Measurements from ENCODE around the gene DCP2.

Gene DCP2

GRCh38 chr5:113022661-113023060, 46.1 kb downstream of the DCP2 start:
- no peak for DNase-seq (ENCODE audit: low spot score)

GRCh38 chr5:113024076-113024697, 47.6 kb downstream of the DCP2 start:
- DNase-seq (ENCODE audit: low spot score), result no peak

DNA sequence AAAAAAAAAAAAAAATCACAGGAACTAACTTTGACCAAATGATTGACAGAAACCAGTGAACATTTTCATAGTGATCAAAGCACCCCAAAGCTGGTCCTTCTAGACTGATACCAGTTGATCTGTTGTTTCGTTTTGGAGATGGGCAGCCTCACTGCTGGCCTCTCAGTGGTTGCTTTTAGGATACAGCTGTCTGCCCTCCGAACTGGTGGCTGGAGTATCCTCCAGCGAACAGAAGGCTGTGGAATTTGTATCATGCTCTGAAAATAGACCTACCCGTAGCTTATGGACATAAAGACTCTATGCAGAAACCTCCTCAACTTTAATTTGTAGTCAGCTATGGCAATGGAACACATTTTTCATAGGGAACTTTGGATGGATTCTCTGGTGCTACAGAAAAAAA, 49.0 kb downstream of the DCP2 start:
- DNase-seq (ENCODE audit: low spot score), result no peak

DNA sequence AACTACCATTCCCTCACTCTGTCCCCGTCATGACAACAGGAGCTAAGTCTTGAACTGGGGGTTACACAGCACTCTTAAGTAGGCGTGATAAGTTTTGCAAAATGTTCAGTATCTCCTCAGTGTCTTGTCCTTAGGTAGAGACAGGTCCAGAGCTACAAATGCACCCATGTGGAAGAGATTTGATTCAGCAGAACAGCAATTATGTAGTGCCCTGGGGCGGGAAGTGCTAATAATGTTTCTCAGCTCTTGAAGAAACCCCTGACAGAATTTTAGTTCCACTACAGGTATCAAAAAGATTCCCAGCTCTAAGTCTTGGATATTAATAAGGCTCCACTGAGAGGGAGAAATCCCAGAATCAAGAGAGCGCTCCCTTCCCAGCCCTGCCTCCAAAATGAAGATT, 49.6 kb downstream of the DCP2 start:
- no peak for DNase-seq (ENCODE audit: low spot score)

DNA sequence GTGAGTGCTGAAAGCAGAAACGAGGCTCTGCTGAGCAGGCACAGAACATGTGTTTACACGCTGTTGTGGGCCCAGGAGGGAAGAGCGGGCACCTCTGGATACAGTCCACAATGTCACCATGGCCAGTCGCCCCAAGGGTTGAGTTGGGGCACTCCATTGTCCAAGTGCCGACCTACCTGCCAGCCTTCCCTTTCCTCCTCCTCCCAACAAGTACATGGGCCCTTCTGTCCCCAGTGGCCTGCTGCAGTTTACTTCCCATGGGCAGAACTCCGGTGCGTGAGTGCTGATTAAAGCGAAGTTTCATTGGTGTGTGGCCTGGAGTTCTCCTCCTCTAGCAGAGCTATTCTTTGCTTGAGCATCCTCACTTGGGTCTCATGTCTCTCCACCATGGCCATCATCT, 50.4 kb downstream of the DCP2 start:
- DNase-seq (ENCODE audit: low spot score), result no peak

- no peak for DNase-seq (ENCODE audit: low spot score)
These were observed 50.8 kb downstream of the DCP2 start for GRCh38 chr5:113027431-113027830.

GRCh38 chr5:113029614-113030013, 53.0 kb downstream of the DCP2 start:
- no peak for DNase-seq (ENCODE audit: low spot score)

DNA sequence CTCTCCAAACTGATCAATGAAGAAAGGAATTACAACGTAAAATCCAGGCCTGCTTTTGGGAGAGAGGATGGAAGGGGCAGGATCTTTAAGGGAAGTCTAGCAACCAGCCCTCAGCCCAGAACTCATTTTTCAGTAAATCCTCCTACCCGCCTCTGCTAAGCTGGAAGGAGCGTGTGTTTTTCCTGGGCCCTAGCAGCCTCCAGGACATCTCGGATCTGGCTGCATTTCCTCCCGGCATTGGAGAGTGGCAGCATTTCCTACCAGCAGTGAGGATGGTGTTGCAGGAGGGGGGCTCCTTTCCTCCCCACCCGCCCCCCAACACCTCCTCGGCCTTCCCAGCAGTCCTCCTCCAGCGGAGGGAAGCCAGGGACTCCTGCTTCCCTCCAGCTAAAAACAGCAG, 54.5 kb downstream of the DCP2 start:
- DNase-seq (ENCODE audit: low spot score), result no peak

DNA sequence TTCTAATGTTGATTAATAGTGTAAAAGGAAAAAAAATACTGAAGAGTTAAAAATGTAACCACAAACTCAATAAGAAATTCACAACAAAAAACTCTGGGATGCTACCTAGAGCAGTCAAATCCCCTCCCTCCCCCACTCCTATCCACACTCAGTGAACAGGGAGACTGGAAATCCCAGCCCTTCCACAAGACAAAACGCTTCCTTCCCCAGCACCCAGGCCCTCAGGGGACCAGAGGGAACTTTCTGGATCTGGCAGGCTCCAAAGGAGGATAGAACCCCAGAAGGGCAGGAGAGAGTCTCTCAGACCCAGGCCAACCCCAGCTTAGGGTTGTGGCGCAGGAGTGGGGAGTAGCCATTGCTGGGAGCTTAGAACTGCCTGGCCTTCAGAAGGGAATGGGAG, 55.0 kb downstream of the DCP2 start:
- no peak for DNase-seq (ENCODE audit: low spot score)

DNA sequence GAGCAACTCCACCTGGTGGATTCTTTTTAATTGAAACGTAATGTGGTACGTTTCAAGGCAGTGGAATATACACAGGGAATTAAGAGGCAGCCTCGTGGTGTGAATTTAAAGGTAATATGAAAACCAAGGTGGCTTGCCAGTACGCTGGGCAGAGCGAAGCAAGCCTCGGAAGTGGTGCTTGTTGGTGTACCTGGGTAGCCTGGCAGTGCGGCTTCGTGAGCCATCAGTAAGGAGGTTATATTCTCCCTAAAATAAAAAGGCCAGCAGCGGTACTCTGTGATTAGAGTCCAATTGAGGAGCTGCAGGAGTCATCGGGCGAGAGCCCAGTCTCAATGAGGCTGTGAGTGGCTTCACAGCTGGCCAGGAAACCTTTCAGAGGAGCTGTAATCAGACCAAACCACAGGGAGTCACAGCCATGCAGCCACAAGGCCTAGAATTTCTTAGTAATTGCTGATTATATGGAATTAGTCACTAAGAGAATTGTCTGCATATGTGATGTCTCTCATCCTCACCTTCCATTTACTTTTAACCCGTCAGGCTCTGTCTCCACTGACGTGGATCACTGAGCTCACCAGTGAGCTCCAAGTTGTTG, 57.7 kb downstream of the DCP2 start:
- no peak for DNase-seq (ENCODE audit: low spot score)

- no peak for DNase-seq (ENCODE audit: low spot score)
These were observed 58.5 kb downstream of the DCP2 start for GRCh38 chr5:113035096-113035495.

GRCh38 chr5:113036321-113036720, 59.7 kb downstream of the DCP2 start:
- no peak for DNase-seq (ENCODE audit: low spot score)

- DNase-seq (ENCODE audit: low spot score), result no peak
These were observed 60.2 kb downstream of the DCP2 start for GRCh38 chr5:113036826-113037225.

DNA sequence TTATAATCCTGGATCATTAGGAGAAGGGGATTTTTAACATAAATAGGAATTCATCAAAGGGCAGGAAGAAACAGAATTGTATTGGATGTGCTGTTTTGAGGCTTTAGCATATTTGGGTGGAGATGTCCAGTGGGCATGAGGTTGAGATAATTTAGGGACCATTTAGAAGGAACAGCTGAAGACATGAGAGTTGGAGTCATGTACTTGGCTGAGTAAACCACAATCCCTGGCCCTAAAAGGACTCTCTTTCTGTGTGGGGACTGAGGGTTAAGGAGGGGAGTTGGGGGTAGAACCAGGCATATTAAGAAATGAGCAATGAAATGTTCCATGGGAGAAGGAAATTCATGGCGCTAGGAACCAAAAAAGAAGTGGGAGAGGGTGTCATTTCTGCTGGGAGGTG, 61.5 kb downstream of the DCP2 start:
- DNase-seq (ENCODE audit: low spot score), result no peak

DNA sequence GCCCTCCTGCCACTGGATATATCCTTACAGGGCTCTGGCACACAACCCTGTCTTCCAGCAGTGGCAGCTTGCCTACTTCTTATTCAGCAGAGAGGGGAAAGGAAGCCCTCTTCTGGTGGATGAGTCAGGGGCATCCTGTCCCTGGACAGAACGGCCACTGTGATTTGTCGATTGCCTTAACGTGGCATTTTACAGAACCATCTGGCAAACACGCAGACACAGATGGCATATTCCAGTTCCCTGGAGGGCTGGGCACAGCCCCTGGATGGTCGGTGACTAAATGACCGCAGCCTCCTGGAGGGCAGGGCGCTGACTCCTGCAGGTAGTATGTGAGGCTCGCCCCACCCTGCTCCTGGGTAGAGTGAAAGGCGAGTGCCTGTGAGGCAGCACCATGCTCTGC, 62.1 kb downstream of the DCP2 start:
- DNase-seq (ENCODE audit: low spot score), result no peak

DNA sequence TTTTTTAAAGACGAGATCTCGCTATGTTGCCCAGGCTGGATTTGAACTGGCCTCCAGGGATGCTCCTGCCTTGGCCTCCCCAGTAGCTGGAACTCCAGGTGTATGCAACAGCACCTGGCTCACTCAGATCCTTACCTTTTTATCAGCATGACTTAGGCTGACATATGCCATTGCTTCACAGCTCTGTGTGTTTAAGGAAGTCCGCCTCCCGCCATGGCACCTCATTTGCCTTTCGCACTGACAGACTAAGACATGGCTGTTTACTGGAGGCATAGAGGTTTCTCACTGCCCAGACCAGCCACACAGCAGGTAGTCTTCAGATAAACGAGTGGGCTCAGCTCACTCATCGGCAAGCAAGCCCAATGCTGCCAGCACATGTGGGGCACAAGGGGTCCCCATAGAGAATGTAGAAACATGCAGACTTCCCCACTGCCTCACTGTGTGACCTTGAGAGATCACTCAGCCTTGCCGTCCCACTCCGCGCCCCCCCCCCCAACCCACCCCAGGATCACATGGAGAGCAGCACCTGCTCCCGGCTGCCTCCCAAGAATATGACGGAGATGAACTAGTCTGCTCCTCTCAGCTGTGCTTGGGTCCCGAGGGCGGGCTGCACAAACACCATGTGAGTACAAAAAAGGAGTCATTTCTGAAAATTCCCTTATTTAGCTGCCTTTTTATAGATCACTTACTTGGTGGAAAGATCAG, 62.8 kb downstream of the DCP2 start:
- no peak for DNase-seq (ENCODE audit: low spot score)

DNA sequence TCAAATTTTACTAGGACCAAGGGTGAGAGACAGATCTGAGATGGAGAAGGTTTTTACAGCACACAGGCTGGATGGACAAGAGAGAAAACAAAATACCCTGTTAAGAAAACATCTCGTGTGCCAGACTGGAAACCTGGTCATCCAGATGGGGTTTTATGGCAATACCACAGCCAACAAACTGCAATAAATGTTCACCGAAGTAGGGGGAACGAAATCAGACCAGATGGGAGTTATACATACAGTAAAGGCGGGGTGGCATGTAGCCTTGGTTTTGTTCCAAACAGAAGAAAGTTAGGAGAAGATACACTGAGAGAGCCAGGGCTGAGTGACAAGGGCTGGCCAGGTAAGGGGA, 63.3 kb downstream of the DCP2 start:
- DNase-seq (ENCODE audit: low spot score), result no peak

DNA sequence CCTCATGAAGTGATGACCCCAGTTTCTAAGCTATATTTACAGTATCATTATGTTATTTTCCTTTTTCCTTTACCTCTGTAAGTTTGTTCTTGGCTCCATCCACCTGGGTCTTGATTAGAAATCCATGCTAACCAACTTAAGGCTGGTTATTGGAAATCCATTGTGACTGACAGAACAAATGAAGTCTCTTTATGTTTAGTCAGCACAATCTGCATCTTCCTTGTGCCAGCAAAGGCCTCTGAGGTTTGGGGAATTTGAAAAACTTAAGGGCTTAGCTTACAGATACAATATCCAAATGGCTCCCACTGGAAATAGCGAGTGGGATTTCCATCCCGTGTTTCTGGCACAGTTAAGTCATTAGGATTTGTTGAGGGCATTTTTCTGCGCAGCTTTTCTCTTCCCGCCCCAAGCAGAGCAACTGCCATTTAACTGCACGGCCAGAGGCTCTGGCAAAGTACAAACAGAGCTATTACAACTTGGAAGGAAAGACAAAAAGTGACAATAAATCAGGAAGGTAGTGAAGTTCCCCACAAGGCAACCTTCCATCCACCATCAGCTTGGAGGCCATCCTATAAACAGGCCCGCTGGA, 64.2 kb downstream of the DCP2 start:
- DNase-seq (ENCODE audit: low spot score), result no peak

- no peak for DNase-seq (ENCODE audit: low spot score)
These were observed 66.1 kb downstream of the DCP2 start for GRCh38 chr5:113042491-113043243.

DNA sequence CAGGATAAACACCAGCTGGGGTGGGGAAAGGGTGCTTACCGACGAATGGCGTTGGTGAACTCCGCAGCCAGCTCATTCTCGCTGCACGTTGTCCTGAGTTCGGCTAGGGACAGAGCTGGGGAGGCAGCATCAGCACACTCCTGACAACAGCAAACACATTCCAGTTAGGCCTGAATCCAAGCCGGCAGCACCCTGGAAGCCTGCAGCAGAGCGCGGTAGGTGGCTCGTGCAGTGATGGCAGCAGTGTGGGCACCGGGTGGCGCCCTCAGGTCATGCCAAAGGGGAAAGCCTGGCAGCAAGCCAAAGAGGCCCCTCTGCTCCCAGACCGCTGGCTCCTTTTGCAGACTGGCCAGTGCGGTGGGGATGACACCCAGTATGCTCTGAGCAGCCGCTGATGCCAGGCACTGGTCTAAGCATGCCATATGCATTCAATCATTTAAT, 66.9 kb downstream of the DCP2 start:
- peak; percentile 78 for DNase-seq (ENCODE audit: low spot score)

DNA sequence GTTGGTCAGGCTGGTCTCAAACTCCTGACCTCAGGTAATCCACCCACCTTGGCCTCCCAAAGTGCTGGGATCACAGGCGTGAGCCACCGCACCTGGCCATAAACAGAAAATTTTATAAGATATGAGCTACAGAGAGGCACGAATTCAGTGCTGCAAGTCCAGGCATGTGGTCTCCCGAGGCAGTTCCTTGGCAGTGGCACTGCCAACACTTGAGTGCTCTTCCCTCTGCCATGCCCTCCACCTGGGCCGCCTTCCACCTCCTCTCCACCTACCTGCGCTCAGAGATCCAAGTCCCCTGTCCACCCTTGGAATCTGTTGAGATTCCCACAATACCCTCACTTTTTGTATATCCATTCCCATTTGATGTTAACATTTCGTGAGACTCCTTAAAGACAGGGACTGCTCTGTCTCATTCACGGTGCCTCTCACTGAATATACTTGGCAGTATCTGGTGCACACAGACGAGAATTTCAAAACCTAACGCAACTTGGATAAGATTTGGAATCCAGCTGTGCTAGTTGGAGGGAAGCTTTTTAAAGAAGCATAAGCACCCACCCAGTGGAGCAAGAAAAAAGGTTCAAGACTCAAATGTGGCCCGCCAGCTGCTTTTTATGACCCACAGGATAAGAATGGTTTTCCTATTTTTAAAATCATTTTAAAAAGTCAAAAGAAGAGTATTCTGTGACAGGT, 68.3 kb downstream of the DCP2 start:
- DNase-seq (ENCODE audit: low spot score), result no peak

DNA sequence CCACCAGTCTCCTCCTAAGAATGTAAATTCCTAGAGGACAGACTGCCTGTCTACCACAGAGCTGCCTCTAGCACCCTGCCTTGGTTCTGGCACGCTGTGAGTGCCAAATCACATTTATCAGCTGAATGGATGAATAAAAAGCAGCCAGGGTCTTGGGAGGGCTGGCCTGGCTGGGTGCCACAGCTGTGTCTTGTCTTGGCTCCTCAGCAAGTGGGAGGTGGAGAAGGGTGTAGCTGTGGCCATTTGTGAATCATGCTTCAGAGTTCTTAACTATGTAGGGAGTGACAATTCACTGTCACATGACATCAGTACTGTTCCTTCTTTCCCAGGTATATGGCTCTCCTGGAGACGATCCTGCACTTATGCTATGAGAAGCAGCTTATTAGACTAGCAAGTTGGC, 70.6 kb downstream of the DCP2 start:
- DNase-seq (ENCODE audit: low spot score), result no peak

Data from D341Med (cell line).